Renal pelvis (tissue), 4 donors: ENCODE results near the gene GSE1. TPM values are rescaled to one million over a fixed set of nuclear protein-coding genes. Genes with fewer than 3 reads are reported as not detected.

ENCODE experiments used
- DNase-seq: peaks from one replicate; pipeline ENCODE4 v3.0.0-alpha.2; 2013
- polyA plus RNA-seq, 3 donors: library from polyadenylated mRNA; unstranded; fragments of 120-200 nt; gene quantifications; one replicate each; pipeline ENCODE4 v1.2.1, GENCODE V29; 2013; ENCODE audit not compliant: insufficient read length in 3 of 3

Gene GSE1
- polyA plus RNA-seq, 3 donors = 66.7 to 81.1 (median 76.1) TPM

- no peak for DNase-seq
Observed at GRCh38 chr16:85604145-85604705, 8.9 kb upstream of the GSE1 start.

- DNase-seq = no peak
Observed at GRCh38 chr16:85605051-85605911, 7.8 kb upstream of the GSE1 start.

GRCh38 chr16:85605912-85606841 is 6.9 kb upstream of the GSE1 start:
- DNase-seq = no peak

GRCh38 chr16:85606904-85607303 is 6.2 kb upstream of the GSE1 start:
- no peak for DNase-seq

GRCh38 chr16:85607321-85607765 is 5.8 kb upstream of the GSE1 start:
- DNase-seq = no peak

GRCh38 chr16:85607796-85608514 is 5.2 kb upstream of the GSE1 start:
- DNase-seq = no peak

GRCh38 chr16:85608515-85608885 is 4.6 kb upstream of the GSE1 start:
- no peak for DNase-seq

GRCh38 chr16:85608887-85609286 is 4.2 kb upstream of the GSE1 start:
- DNase-seq = no peak

- DNase-seq = no peak
Observed at GRCh38 chr16:85609539-85609938, 3.6 kb upstream of the GSE1 start.

GRCh38 chr16:85610059-85610445 is 3.1 kb upstream of the GSE1 start:
- no peak for DNase-seq

- DNase-seq = no peak
Observed at GRCh38 chr16:85610446-85611193, 2.5 kb upstream of the GSE1 start.

- no peak for DNase-seq
Observed at GRCh38 chr16:85611194-85611443, 2.0 kb upstream of the GSE1 start.

- DNase-seq = no peak
Observed at GRCh38 chr16:85611444-85612190, 1.5 kb upstream of the GSE1 start.

GRCh38 chr16:85612191-85612800 is 826 bp upstream of the GSE1 start:
- DNase-seq = no peak

GRCh38 chr16:85613604-85614337 is 649 bp downstream of the GSE1 start:
- no peak for DNase-seq

- no peak for DNase-seq
Observed at GRCh38 chr16:85614338-85615013, 1.4 kb downstream of the GSE1 start.

GRCh38 chr16:85615014-85615851 is 2.1 kb downstream of the GSE1 start:
- DNase-seq = no peak
